ENCODE data around the gene PHKG2. TPM values are rescaled to one million over a fixed set of nuclear protein-coding genes. Genes with fewer than 3 reads are reported as not detected.

Gene PHKG2
- polyA plus RNA-seq, 1 donor (not counting 4 experiments of a cell fraction or from before 2014, with no cell fraction given) = 31.8 TPM

GRCh38 chr16:30766933-30767284, 18.7 kb downstream of the PHKG2 start:
- Histone ChIP-seq H3K27ac (ENCODE audit: control insufficient read depth, insufficient read depth, low read length) (no peak overlapping the region), H2AFZ (ENCODE audit: control insufficient read depth, low read length) (no peak overlapping the region), H3K4me2 (ENCODE audit: control insufficient read depth, extremely low read depth, insufficient read depth, low read depth, low read length) (no peak overlapping the region), H3K36me3 (ENCODE audit: control insufficient read depth in 2 of 2, extremely low read depth in 1 of 2, insufficient read depth in 2 of 2, low read length in 2 of 2) (peaks cover 46 to 53% of the 10 kb centered on the region in 2 experiments), H3K9me3 (ENCODE audit: control insufficient read depth, low read depth, low read length) (no peaks in the 10 kb centered on the region), H3K27me3 (ENCODE audit: control insufficient read depth, extremely low read depth, insufficient read depth, low read length) (no peaks in the 10 kb centered on the region), H3K9ac (ENCODE audit: control insufficient read depth, extremely low read depth, insufficient read depth, low read length) (no peak overlapping the region), H3K4me1 (ENCODE audit: control insufficient read depth, extremely low read depth, insufficient read depth, low read length) (peaks cover 9% of the 10 kb centered on the region), H4K20me1 (ENCODE audit: control insufficient read depth, extremely low read depth, insufficient read depth, low read length) (no peaks in the 10 kb centered on the region), H3K4me3 (ENCODE audit: control insufficient read depth in 2 of 3, extremely low read depth in 1 of 3, insufficient read depth in 2 of 3, low read depth in 1 of 3, low read length in 3 of 3) (no peak overlapping the region), H3K9me1 (ENCODE audit: control insufficient read depth, extremely low read depth, insufficient read depth, low read length) (no peaks in the 10 kb centered on the region), H3K79me2 (ENCODE audit: control insufficient read depth, insufficient read depth, low read length) (peaks cover 25% of the 10 kb centered on the region)
- dilution Hi-C loops (cut with MboI; ENCODE audit: extremely low pct_ligation_motif_present, low sequenced_read_pairs) = no loop called here
- FAIRE-seq = no peak
- no peak for DNase-seq (ENCODE audit: low read depth, low spot score)
- TF ChIP-seq EZH2 (IDR thresholded peaks at IDR 0.05; ENCODE audit: low read length) (no peak), CTCF (optimal IDR thresholded peaks at IDR 0.05 in 1 of 3, IDR thresholded peaks at IDR 0.05 in 1 of 3, conservative IDR thresholded peaks at IDR 0.05 in 1 of 3; ENCODE audit: extremely low read depth in 1 of 3, insufficient read depth in 2 of 3, low read length in 3 of 3) (no peak)

- Histone ChIP-seq H3K4me1 (ENCODE audit: control insufficient read depth, extremely low read depth, insufficient read depth, low read length) (peaks cover 6% of the 10 kb centered on the region), H3K9me3 (ENCODE audit: control insufficient read depth, low read depth, low read length) (no peaks in the 10 kb centered on the region), H3K9ac (ENCODE audit: control insufficient read depth, extremely low read depth, insufficient read depth, low read length) (no peak overlapping the region), H3K9me1 (ENCODE audit: control insufficient read depth, extremely low read depth, insufficient read depth, low read length) (no peaks in the 10 kb centered on the region), H3K79me2 (ENCODE audit: control insufficient read depth, insufficient read depth, low read length) (peaks cover 17% of the 10 kb centered on the region), H3K27me3 (ENCODE audit: control insufficient read depth, extremely low read depth, insufficient read depth, low read length) (no peaks in the 10 kb centered on the region), H2AFZ (ENCODE audit: control insufficient read depth, low read length) (no peak overlapping the region), H3K4me2 (ENCODE audit: control insufficient read depth, extremely low read depth, insufficient read depth, low read depth, low read length) (no peak overlapping the region), H3K27ac (ENCODE audit: control insufficient read depth, insufficient read depth, low read length) (no peak overlapping the region), H3K4me3 (ENCODE audit: control insufficient read depth in 2 of 3, extremely low read depth in 1 of 3, insufficient read depth in 2 of 3, low read depth in 1 of 3, low read length in 3 of 3) (no peak overlapping the region), H3K36me3 (ENCODE audit: control insufficient read depth in 2 of 2, extremely low read depth in 1 of 2, insufficient read depth in 2 of 2, low read length in 2 of 2) (peaks cover 56 to 58% of the 10 kb centered on the region in 2 experiments), H4K20me1 (ENCODE audit: control insufficient read depth, extremely low read depth, insufficient read depth, low read length) (no peaks in the 10 kb centered on the region)
- DNase-seq (ENCODE audit: low read depth, low spot score) (no peak), FAIRE-seq (no peak)
- dilution Hi-C loops (cut with MboI; ENCODE audit: extremely low pct_ligation_motif_present, low sequenced_read_pairs) = no loop called here
- TF ChIP-seq CTCF (optimal IDR thresholded peaks at IDR 0.05 in 1 of 3, IDR thresholded peaks at IDR 0.05 in 1 of 3, conservative IDR thresholded peaks at IDR 0.05 in 1 of 3; ENCODE audit: extremely low read depth in 1 of 3, insufficient read depth in 2 of 3, low read length in 3 of 3) = no peak
- TF ChIP-seq EZH2 (IDR thresholded peaks at IDR 0.05; ENCODE audit: low read length) = no peak
Measured at GRCh38 chr16:30767767-30768465, 19.7 kb downstream of the PHKG2 start.

All from keratinocyte (primary cell).